HT1080 (cell line): ENCODE data around the gene RASGRF2. TPM values are rescaled to one million over a fixed set of nuclear protein-coding genes. Genes with fewer than 3 reads are reported as not detected.
A peak's percentile ranks its signal among the peaks of the same experiment; 100 is the strongest.
"Not testable (repeated sequence)": the region's sequence is repeated elsewhere in the genome, so short reads cannot be mapped to it uniquely, and the experiment has no call there.

Experiments
- DNase-seq: peaks from one replicate; pipeline ENCODE4 v3.0.0-alpha.2; 2015; ENCODE audit warnings: low read depth
- total RNA-seq: library from RNA; depleted of rRNA; stranded (reverse); fragments of >200 nt; shearing (Covaris generic); gene quantifications from 2 replicates; pipeline ENCODE4 v1.2.3, GENCODE V29; 2014

Gene RASGRF2
- total RNA-seq, 1 experiment from 2014 or later, result 6.4 TPM

GRCh38 chr5:81070571-81071255 is 110.5 kb downstream of the RASGRF2 start:
- DNase-seq, result no peak

DNA sequence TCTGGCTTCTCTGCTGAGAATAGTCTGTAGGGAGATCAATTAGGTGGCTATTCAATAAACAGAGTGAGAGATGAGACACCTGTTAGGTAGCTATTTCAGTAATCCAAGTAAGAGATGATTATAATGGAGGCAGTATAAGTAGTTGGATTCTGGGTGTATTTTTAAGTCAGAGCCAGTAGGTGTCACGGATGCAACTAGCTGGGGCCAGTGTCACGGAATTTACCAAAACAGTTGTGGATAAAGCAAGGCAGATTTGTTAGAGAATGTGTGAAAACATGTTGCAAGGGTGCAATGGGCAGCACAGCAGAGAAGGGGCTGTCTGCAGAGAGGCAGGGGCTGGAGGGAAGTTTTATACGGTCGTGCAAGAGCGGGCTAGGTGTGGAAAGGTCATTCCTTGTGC is 114.9 kb downstream of the RASGRF2 start:
- DNase-seq, result no peak

DNA sequence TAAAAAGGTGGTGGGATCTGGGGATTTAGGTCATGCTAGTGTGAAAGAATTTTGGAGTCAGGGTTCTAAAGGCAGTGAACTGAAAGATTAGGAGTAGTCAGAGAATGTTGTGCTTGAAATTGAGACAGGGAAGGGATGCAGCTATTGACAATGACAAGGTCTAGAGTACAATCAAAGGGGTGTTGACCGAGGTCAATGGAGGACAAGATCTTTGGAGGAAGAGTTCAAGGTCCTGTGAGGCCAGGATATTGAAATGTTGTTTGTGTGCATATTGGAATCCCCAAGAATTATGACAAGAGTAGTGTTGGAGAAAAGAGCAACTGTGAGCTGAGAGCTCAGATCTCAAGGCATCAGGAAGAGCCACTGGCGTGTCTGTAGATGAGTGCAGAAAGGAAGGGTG is 116.9 kb downstream of the RASGRF2 start:
- DNase-seq, result no peak

DNA sequence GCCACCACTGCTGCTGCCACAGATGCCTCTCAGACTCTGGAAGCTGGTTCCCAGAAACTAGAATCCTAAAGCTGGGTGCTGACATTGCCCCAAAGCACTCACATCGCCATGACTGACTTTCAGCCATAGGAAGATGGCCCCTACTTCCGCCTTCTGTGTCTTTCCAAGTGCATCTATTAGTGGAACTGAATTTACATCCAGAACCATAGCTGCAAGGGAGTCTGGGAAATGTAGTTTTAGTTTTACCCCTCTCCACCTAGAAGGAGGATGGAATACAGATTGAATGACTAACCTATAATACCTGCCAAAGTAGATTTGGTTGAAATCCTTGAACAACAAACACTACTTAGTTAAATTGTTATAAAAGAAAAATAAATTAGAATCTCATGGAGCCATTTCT is 118.8 kb downstream of the RASGRF2 start:
- DNase-seq, result no peak

- no peak for DNase-seq
These were observed 120.8 kb downstream of the RASGRF2 start for GRCh38 chr5:81080809-81081460.

GRCh38 chr5:81081461-81081835 is 121.3 kb downstream of the RASGRF2 start:
- DNase-seq, result no peak

DNA sequence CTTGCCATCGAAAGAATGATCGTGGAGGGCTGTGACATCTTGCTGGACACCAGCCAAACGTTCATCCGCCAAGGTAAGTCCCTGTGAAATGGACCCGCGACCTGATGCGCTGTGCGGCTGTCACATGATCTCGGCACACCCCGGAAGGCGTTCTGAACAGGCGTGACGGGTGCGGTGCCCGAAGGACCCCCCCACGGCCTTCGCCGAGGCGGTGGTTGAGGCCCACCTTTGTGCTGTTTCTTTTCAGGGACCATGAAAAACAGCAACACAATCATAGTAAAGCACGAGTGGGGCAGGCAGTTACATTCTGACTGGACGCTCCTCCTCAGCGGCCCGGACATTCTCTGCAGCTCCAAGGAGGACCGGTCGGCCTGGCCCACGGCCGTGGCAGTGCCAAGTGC is 126.7 kb downstream of the RASGRF2 start:
- no peak for DNase-seq

GRCh38 chr5:81091199-81091598 is 131.0 kb downstream of the RASGRF2 start:
- DNase-seq, result no peak

GRCh38 chr5:81093536-81094196 is 133.5 kb downstream of the RASGRF2 start:
- DNase-seq, result no peak

- DNase-seq, result no peak
These were observed 135.7 kb downstream of the RASGRF2 start for GRCh38 chr5:81095835-81096234.

- no peak for DNase-seq
These were observed 137.6 kb downstream of the RASGRF2 start for GRCh38 chr5:81097713-81098112.

GRCh38 chr5:81105261-81105877 is 145.2 kb downstream of the RASGRF2 start:
- peak; percentile 58 for DNase-seq

- no peak for DNase-seq
These were observed 155.1 kb downstream of the RASGRF2 start for GRCh38 chr5:81115261-81115660.

DNA sequence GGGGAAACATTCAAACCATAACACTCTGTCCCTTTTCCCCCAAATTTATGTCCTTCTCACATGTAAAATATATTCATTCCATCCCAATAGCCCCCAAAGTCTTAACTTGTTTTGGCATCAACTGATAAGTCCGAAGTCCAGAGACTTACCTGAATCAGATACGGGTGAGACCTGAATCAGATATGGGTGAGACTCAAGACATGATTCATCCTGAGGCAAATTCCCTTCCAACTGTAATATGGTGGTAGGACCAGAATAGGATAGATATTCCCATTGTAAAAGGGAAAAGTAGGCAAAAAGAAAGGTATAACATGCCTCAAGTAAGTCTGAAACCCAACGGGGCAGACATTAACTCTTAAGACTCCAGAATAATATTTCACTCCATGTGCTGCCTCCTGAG is 157.4 kb downstream of the RASGRF2 start:
- no peak for DNase-seq

GRCh38 chr5:81121273-81121672 is 161.1 kb downstream of the RASGRF2 start:
- no peak for DNase-seq

DNA sequence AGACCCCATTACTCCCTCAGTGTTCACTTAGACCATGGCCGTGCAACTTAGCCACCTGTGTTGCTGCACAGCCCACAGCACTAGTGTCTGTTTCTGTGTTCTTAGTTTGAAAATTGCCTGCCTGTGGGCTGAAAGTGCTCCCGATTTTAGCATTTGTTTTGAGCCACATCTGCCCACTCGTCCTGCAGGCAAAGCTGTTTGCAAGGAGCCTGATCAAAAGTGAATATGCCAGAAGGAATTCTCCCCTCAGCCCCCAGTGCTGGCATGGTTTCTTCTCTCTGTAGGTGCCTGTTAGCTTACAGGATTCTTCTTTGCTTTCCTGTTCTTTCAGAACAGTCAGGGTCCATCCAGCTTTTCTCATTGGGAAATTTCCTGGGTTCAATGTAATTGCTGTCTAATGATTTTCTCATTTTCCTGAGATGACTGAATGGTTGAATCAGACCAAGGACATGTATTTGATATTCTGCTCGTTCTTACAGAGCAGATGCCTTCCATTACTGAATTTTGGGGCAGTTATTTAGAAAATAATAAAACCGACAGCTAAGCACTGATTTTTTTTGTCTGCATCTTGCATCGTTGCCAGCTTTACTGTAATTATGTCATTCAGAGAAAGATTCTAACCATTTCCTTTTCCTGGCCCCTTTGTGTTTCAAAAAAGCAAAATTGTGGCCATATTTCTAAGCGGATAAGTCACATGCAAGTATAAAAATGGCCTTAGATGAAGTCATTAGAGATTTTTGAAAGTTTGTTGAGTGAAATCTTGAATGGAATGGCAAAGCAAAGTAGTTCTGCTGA is 161.9 kb downstream of the RASGRF2 start:
- no peak for DNase-seq

GRCh38 chr5:81124689-81125088 is 164.5 kb downstream of the RASGRF2 start:
- DNase-seq, result not testable (repeated sequence)

DNA sequence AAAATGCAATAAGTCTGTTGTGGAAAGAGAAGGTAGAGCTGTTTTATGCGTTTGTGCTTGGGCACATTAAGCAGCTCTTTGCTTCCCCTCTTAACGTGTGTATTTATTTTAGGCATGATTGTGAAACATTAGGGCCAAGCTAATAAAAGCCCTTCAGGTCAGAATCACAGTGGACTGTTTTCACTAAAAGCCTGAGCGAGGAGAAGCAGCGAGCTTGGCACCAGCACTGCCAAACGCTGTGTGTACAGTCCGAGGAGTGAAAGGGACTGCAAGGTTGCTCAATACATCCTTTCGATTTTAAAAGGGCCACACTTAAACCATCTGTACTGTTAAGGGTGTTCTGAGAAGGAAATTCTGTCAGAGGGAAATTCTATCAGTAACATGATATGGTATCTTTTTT is 165.8 kb downstream of the RASGRF2 start:
- DNase-seq, result no peak

- no peak for DNase-seq
These were observed 168.3 kb downstream of the RASGRF2 start for GRCh38 chr5:81128416-81128815.

DNA sequence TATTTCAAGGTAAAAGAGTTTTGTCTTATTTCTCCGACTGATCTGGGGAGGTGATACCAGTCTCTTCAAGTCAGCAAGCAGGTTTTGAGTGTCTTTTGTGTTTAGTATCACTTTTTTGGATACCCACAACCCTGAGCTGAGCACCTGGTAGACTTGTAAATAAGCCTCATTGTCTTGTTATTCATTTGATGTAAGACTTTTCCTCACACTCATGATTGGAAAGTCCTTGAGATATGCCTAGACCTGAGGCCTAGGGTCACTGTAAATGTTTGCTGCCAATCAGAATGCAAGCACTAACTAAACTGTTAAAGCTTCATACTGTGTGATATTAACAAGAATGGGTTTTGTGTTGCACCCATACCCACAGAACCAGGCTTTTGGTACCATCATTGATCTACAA is 172.2 kb downstream of the RASGRF2 start:
- DNase-seq, result no peak

GRCh38 chr5:81134066-81134465 is 173.9 kb downstream of the RASGRF2 start:
- no peak for DNase-seq
